GM19324 (cell line): Measurements from ENCODE around the gene HOXD3.

Experiments
- ATAC-seq: cut with Tn5 transposase; IDR thresholded peaks from one replicate; pipeline ENCODE4 v1.9.1; 2021; ENCODE audit warnings: mild to moderate bottlenecking, moderate library complexity; ENCODE audit not compliant: unreplicated experiment, low FRiP score

The HOXD3 gene

GRCh38 chr2:176132205-176133171 lies 24.6 kb upstream of the HOXD3 start:
- no peak for ATAC-seq

DNA sequence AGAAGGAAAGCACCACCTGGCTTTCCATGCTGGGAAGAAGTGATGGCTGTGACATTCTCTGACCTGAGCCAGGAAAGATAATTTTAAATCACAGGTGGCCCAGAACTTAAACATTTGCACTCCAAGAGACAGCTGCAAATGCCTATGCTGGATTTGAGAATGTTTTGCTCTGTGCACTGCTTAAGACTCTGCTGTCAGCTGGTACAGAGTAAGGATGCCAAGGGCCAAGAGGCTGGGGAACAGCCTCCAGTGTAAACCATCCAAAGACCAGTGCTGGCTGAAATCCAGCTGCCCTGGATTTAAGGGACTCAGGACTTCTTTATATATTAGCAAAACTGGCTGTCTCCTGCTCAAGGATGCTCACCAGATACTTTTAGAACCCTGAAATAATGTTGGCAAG lies 23.7 kb upstream of the HOXD3 start:
- ATAC-seq = no peak

DNA sequence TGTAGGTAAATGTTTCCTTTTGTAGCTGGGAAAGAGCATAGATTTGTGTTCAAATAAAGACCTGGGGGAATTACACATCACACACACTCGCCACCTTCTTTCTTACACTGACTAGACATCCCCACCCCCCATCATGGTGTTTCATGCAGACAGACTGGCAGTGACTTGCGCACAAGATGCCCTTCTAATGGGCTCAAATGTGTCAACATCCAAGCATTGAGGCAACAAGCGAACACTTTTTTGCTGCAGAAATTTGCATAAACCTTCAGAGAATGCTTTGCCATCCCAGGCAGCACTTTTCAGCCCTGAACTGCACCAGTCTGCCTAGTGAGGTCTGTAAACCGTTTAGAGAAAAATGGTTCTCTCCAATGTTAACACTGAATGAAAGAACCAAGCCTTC lies 23.1 kb upstream of the HOXD3 start:
- ATAC-seq = no peak

DNA sequence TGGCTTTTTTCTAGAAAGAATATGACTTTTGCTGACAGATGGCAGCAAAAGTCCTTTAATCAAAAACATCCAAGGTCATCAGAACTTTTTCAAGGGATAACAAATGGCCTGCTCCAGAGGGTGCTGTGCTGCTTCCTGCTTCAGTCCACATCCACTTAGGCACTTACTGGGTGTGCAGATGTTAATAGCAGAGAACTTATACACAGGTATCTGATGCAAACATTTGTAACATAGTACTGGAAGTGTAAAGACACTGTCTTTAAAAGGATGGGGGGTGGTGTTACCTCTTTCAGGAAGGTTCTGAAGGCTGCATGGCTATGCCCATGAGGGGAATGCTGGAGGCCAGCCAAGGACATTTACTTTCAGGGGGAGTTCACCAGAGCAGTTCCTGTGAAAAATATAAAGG lies 22.1 kb upstream of the HOXD3 start:
- no peak for ATAC-seq

DNA sequence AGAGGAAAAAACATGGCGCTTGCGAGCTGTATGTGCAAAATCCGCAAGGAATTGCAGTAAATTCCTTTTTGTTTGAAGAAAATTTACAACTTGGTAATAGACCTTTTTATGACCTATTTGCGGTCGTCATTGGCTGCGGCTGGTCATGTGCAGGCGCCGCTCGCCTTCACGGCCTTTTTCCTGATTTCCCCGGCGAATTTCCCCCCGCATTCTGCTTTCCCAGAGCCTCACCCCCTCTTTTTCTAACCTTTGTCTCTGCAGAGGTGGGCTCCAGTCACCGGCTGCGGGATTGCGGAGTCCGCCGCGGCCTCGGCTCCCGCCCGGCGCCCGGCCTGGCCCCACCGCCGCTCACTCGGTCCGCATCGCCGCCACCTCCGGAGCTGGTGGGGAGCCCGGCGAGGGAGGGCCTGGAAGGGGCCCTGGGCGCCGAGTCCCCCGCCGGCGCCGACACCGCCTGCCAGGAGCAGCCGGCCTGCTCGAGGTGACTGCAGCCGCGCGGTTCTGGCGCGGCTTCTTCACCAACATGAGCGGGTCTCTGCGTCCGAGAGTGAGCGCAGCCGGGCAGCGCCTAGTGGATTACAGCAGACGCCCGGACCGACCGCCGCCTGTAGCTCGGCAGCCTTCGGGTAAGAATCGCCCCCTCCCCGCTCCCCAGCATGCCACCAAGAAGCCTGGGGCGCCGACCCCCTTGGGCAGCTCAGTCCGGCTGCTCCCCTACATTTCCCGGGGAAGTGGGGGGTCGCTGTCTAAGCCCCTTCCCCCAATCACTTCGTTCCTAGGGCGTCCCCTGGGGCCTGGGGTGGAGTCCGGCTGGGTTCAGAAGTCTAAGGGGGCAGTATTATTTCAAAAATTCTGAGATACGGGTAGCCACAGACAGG lies 20.5 kb upstream of the HOXD3 start:
- no peak for ATAC-seq

DNA sequence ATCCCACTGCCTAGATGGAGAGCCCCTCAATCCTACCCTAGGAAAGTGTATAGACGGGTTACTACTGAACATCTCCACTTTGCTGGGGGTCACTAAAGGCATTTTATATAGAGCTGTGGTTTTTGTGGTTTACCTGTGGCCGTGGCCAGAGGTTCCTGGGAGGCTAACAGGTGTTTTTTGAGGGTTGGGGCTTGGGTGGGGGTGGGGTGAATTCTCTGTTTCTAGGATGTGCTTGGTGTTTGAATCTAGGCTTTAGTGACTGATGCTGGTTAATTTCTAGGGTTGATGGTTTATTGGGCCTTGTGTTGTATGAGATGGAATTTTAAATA lies 19.9 kb upstream of the HOXD3 start:
- ATAC-seq = no peak

DNA sequence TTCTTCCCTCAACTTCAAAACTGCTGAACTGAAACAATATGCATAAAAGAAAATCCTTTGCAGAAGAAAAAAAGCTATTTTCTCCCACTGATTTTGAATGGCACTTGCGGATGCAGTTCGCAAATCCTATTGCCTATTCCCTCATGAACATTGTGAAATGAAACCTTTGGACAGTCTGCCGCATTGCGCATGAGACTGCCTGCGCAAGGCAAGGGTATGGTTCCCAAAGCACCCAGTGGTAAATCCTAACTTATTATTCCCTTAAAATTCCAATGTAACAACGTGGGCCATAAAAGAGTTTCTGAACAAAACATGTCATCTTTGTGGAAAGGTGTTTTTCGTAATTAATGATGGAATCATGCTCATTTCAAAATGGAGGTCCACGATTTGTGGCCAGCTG lies 19.2 kb upstream of the HOXD3 start:
- no peak for ATAC-seq

DNA sequence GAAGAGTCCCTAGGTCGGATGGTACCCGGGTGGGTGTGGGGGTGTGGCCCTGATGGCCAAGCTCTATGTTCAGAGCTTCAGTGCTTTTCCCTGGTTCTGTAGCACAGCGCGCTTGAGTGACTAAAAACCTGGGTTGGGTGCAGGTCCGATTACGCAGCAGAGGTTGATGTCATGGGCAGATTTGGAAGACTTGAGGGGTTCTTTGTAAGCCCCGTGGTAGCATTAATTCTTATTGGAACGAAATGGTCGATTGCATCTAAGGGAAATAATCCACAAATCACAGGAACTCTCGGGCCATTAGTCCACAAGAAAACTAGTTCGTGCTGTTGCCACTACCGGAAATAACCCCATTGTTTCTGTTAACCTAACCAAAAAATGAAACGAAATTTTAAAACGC lies 18.6 kb upstream of the HOXD3 start:
- ATAC-seq = no peak

- no peak for ATAC-seq
Measured at GRCh38 chr2:176138923-176139660, 18.0 kb upstream of the HOXD3 start.

DNA sequence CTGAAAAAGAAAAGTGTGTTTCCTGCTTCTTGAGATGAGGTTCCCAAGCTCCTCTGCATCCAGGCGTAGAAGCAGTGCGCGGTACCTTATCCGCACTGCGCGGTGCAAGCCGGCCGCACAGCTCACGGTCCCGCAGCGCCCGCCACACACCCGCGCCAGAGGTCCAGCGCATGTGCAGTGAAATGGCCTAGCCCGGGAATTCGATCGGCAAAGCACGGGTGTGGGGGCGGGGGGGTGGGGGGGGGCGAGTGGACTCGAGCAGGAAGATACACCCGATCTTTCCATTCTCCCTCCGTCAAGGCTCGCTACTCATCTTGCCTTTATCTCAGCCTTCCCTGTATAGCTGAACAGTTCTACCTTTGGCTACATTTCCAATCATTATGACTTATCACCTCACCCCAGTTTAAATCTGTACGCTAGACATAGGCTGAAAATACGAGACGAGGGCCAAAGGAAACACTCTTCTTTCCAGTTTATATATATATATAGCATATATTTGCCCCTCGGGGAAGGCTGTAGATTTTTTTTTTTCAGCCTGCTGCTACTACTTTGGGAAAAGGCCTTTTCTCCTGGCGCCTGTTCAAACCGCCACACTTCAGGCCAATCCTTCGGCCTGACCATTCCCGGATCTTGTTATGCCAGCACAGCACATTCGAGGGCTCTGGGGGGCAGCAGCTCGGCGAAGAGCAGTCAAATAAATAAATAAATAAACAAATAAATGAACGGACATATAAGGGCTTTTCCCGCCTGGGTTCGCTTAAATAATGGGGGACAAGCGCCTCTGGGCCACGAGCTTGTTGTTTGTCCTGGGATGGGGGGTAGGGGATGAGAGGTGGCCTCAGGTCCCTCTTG lies 17.2 kb upstream of the HOXD3 start:
- no peak for ATAC-seq

- peak; percentile 95 for ATAC-seq
Measured at GRCh38 chr2:176140513-176141317, 16.4 kb upstream of the HOXD3 start.

DNA sequence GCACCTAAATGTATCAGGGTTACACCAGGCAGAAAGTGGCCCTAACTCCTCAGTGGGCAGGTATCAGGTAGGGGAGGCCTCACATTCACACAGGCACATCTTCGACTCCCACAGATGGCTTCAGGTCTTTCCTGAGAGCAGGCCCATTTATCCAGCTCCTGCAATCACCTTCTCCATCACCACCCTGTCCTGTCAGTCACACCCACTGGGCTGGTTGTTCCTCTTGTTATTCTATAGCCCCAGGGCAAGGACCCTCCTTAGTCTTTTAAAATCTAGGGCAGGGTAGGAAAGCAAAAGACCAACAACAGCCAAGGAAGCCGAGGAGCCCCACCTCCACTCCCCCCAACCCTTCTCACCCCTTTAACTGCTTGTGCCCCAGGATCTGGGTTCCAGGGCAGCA lies 14.8 kb upstream of the HOXD3 start:
- ATAC-seq = no peak

DNA sequence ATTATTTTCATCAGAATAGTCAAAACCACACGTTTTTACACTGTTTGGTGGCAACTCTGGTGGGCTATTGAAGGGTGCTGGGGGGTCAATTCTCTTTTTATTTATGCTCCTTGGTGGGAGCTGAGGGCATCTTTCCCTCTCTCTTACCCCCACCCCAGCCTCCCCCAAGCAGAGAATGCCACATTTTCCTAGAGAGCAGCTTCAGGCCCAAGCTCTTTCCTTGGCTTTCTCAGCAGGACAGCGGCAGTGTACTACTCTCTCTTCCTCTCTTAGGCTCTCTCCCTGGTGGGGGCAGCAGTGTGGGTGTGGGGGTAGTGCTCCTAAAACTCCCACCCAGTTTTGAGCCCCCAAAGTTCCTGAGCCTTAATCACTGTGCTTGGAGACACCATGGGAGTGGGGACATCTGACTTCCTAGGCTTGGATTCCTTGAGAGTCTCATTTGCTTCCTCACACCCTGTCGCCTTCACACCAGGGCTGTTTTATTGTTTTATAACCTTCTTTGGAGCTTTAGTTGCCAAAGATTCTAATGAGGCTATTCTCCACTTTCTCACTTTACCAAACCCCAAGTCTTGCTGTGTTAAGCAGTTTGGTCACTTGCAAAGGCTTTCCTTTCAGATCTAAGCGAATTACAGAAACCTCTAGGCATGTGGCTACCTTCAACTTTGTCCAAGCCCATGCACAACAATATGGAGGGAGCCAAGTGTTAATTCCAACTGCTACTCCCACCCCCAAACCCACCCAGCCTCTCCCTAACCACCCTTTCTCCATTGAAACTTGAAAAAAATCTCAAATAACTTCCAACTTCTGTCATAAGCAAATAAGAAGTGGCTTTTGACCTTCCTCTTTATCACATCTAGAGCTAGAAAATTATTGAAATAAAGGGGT lies 11.8 kb upstream of the HOXD3 start:
- no peak for ATAC-seq

GRCh38 chr2:176146101-176146500 lies 11.0 kb upstream of the HOXD3 start:
- ATAC-seq = no peak

DNA sequence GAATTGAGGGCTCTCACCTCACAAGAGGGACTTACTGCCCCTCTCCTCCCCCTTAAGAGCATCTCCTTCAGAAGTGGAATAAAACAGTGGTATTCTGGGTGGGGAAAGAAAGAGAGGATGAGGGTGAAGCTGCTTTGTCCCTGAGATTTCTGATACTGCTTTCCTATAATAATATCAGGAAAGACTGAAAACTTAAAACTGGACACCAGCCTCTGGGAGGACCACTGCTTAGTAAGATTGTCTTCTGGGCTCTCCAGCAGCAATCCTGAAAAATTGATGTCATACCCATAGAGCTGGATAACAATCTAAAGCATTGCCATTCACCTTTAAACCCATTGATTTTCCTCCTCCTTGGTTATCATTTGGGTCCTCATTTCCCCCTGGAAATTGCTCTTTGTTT lies 10.5 kb upstream of the HOXD3 start:
- ATAC-seq = no peak

DNA sequence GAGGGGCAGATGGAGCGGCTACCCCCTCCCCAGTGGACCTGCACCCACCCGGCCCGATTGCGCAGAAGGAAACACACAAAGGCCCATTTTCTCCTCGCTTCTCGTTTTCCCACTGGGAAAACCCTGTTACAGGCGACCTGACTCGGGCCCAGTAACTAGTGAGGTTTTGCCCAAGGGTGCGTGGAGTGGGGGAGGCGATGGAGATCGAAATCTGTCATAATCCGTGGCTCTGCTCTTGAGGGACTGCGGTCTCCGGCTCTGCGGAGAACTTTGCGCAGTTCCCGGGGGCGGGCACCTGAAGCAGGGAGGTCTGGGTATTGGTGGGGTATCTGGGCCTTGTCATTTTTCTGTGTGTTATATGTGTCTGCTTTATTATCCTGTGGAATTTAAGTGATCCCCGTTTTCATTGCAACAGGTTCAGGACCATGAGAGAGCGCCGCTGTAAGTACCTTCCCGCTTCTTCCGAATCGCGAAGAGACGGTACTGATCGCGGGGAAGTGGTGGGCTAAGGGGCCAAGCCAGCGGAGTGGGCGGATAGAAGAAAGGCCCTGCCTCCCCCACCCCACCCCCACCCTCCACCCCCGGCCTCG lies 9.8 kb upstream of the HOXD3 start:
- no peak for ATAC-seq

DNA sequence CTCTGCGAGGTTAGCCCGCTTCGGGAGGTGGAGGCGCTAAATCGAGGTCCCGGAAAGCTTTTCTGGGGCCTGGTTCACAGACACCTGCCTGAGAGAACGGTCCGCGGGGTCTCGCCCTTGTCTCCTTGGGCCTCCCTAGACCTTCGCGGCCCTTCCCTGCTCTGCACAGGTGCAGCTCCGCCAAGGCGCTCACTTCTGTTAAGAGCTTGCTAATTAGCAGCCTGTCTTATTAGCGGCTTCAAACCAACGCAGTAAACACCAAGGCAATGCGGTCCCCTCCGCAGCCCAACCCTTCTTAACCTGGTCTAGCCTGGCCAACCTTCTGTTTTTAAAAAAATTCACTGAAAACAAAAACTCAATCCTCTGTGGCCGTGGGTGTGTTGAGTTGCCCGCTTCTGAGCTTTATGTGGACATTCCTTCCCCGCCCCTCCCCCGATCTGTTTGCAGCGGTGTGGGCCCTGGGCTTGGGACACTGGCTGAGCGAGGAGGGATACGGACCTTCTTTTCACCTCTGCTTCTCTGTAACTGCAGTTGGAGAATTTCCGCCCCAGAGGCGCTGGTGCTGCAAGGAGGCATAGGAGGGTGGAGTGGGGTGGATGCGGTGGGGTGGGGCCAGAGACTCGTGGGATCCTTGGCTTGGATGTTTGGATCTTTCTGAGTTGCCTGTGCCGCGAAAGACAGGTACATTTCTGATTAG lies 9.2 kb upstream of the HOXD3 start:
- no peak for ATAC-seq
